ENCODE measurements around the gene CPVL. TPM values are rescaled to one million over a fixed set of nuclear protein-coding genes. Genes with fewer than 3 reads are reported as not detected.

CPVL gene
- total RNA-seq, 1 donor from 2014 or later, result 22.2 TPM

- Histone ChIP-seq H2AFZ (ENCODE audit: low read depth, low read length) (peak overlapping the region; percentile 7), H3K36me3 (ENCODE audit: insufficient read depth, low read length) (no peaks in the 10 kb centered on the region), H3K4me1 (ENCODE audit: insufficient read depth, low read length) (peaks cover 11% of the 10 kb centered on the region), H3K9me3 (ENCODE audit: insufficient read depth, low read depth, low read length) (no peaks in the 10 kb centered on the region), H3K79me2 (ENCODE audit: insufficient read depth, low read length) (no peaks in the 10 kb centered on the region), H3K4me2 (ENCODE audit: low read length) (no peak overlapping the region), H3K4me3 (ENCODE audit: insufficient read depth, low read depth, low read length) (no peak overlapping the region), H4K20me1 (ENCODE audit: insufficient read depth, low read length) (no peaks in the 10 kb centered on the region), H3K27ac (ENCODE audit: low read depth, low read length) (no peak overlapping the region), H3K27me3 (ENCODE audit: insufficient read depth, low read length) (no peaks in the 10 kb centered on the region), H3K9ac (ENCODE audit: low read length) (no peak overlapping the region)
- DNase-seq (ENCODE audit: low read depth) (peak; percentile 80), FAIRE-seq (no peak)
- peaks cover 7% of the 10 kb centered on the region for H3K9me3 Mint-ChIP-seq (ENCODE audit: unreplicated experiment)
- no peaks in the 10 kb centered on the region for H3K27me3 Mint-ChIP-seq (ENCODE audit: low read depth, unreplicated experiment)
- H3K36me3 Mint-ChIP-seq (ENCODE audit: low read depth, unreplicated experiment), result peaks cover 3% of the 10 kb centered on the region
- TF ChIP-seq CTCF (IDR thresholded peaks at IDR 0.05; ENCODE audit: insufficient read depth, low read depth, low read length) (no peak), EZH2 (IDR thresholded peaks at IDR 0.05; ENCODE audit: insufficient read depth, low read length) (no peak)
- H3K4me3 Mint-ChIP-seq (ENCODE audit: unreplicated experiment), result no peak overlapping the region
- no peak overlapping the region for H3K27ac Mint-ChIP-seq (ENCODE audit: unreplicated experiment)
- H3K4me1 Mint-ChIP-seq (ENCODE audit: low read depth, unreplicated experiment), result peaks cover 24% of the 10 kb centered on the region
These were observed 159.6 kb downstream of the CPVL start for GRCh38 chr7:28986765-28987110.

- Histone ChIP-seq H3K9me3 (ENCODE audit: insufficient read depth, low read depth, low read length) (no peaks in the 10 kb centered on the region), H3K4me1 (ENCODE audit: insufficient read depth, low read length) (peaks cover 11% of the 10 kb centered on the region), H3K9ac (ENCODE audit: low read length) (no peak overlapping the region), H3K27ac (ENCODE audit: low read depth, low read length) (no peak overlapping the region), H3K4me3 (ENCODE audit: insufficient read depth, low read depth, low read length) (no peak overlapping the region), H3K36me3 (ENCODE audit: insufficient read depth, low read length) (no peaks in the 10 kb centered on the region), H3K27me3 (ENCODE audit: insufficient read depth, low read length) (no peaks in the 10 kb centered on the region), H3K4me2 (ENCODE audit: low read length) (no peak overlapping the region), H4K20me1 (ENCODE audit: insufficient read depth, low read length) (no peaks in the 10 kb centered on the region), H2AFZ (ENCODE audit: low read depth, low read length) (peak overlapping the region; percentile 7), H3K79me2 (ENCODE audit: insufficient read depth, low read length) (no peaks in the 10 kb centered on the region)
- Mint-ChIP-seq H3K27me3 (ENCODE audit: low read depth, unreplicated experiment) (no peaks in the 10 kb centered on the region), H3K36me3 (ENCODE audit: low read depth, unreplicated experiment) (peaks cover 3% of the 10 kb centered on the region), H3K27ac (ENCODE audit: unreplicated experiment) (no peak overlapping the region), H3K9me3 (ENCODE audit: unreplicated experiment) (peaks cover 7% of the 10 kb centered on the region), H3K4me1 (ENCODE audit: low read depth, unreplicated experiment) (peaks cover 24% of the 10 kb centered on the region), H3K4me3 (ENCODE audit: unreplicated experiment) (no peak overlapping the region)
- DNase-seq (ENCODE audit: low read depth), result no peak
- TF ChIP-seq EZH2 (IDR thresholded peaks at IDR 0.05; ENCODE audit: insufficient read depth, low read length) (no peak), CTCF (IDR thresholded peaks at IDR 0.05; ENCODE audit: insufficient read depth, low read depth, low read length) (no peak)
- no peak for FAIRE-seq
These were observed 160.1 kb downstream of the CPVL start for GRCh38 chr7:28986028-28986764.

GRCh38 chr7:28984631-28985030, 161.7 kb downstream of the CPVL start:
- Histone ChIP-seq H2AFZ (ENCODE audit: low read depth, low read length) (peak overlapping the region; percentile 43), H3K9ac (ENCODE audit: low read length) (no peak overlapping the region), H3K4me3 (ENCODE audit: insufficient read depth, low read depth, low read length) (no peak overlapping the region), H3K27me3 (ENCODE audit: insufficient read depth, low read length) (no peaks in the 10 kb centered on the region), H3K36me3 (ENCODE audit: insufficient read depth, low read length) (no peaks in the 10 kb centered on the region), H3K9me3 (ENCODE audit: insufficient read depth, low read depth, low read length) (no peaks in the 10 kb centered on the region), H4K20me1 (ENCODE audit: insufficient read depth, low read length) (no peaks in the 10 kb centered on the region), H3K79me2 (ENCODE audit: insufficient read depth, low read length) (no peaks in the 10 kb centered on the region), H3K4me2 (ENCODE audit: low read length) (peak overlapping the region; percentile 64), H3K27ac (ENCODE audit: low read depth, low read length) (peak overlapping the region; percentile 58), H3K4me1 (ENCODE audit: insufficient read depth, low read length) (peaks cover 11% of the 10 kb centered on the region)
- Mint-ChIP-seq H3K4me3 (ENCODE audit: unreplicated experiment) (no peak overlapping the region), H3K27me3 (ENCODE audit: low read depth, unreplicated experiment) (no peaks in the 10 kb centered on the region), H3K36me3 (ENCODE audit: low read depth, unreplicated experiment) (peaks cover 3% of the 10 kb centered on the region), H3K27ac (ENCODE audit: unreplicated experiment) (peak overlapping the region; percentile 90), H3K4me1 (ENCODE audit: low read depth, unreplicated experiment) (peaks cover 24% of the 10 kb centered on the region), H3K9me3 (ENCODE audit: unreplicated experiment) (peaks cover 7% of the 10 kb centered on the region)
- peak; percentile 87 for DNase-seq (ENCODE audit: low read depth)
- TF ChIP-seq CTCF (IDR thresholded peaks at IDR 0.05; ENCODE audit: insufficient read depth, low read depth, low read length), result no peak
- no peak for TF ChIP-seq EZH2 (IDR thresholded peaks at IDR 0.05; ENCODE audit: insufficient read depth, low read length)
- FAIRE-seq, result peak; percentile 67
